H9 (cell line): ENCODE results near the gene TMPRSS9. TPM values are rescaled to one million over a fixed set of nuclear protein-coding genes. Genes with fewer than 3 reads are reported as not detected.

ENCODE experiments used
- DNase-seq: peaks from one replicate; pipeline ENCODE4 v3.0.0-alpha.2; 2017
- H2AFZ ChIP-seq: one replicate; pipeline ENCODE4 v1.6.1; 2013; ENCODE audit warnings: mild to moderate bottlenecking, low read length, control low read depth, moderate library complexity
- H2AK5ac ChIP-seq: 2 replicates; pipeline ENCODE4 v1.6.1; 2013; ENCODE audit warnings: low read length, control low read depth, mixed read lengths; ENCODE audit not compliant: insufficient read length
- H2BK120ac ChIP-seq: one replicate; pipeline ENCODE4 v1.6.1; 2013; ENCODE audit warnings: low read depth, mild to moderate bottlenecking, low read length, control low read depth, inconsistent platforms; ENCODE audit not compliant: poor library complexity, severe bottlenecking
- H2BK12ac ChIP-seq: 2 replicates; pipeline ENCODE4 v1.6.1; 2013; ENCODE audit warnings: low read length, control low read depth, mixed read lengths, low read depth; ENCODE audit not compliant: insufficient read length
- H2BK15ac ChIP-seq: 2 replicates; pipeline ENCODE4 v1.6.1; 2013; ENCODE audit warnings: low read depth, low read length, control low read depth
- H2BK20ac ChIP-seq: one replicate; pipeline ENCODE4 v1.6.1; 2013; ENCODE audit warnings: low read depth, mild to moderate bottlenecking, low read length, control low read depth, inconsistent platforms; ENCODE audit not compliant: poor library complexity, severe bottlenecking
- H2BK5ac ChIP-seq: 2 replicates; pipeline ENCODE4 v1.6.1; 2013; ENCODE audit warnings: low read length, control low read depth, mixed read lengths; ENCODE audit not compliant: insufficient read length
- H3K14ac ChIP-seq: 2 replicates; pipeline ENCODE4 v1.6.1; 2013; ENCODE audit warnings: low read length, control low read depth; ENCODE audit not compliant: insufficient read depth
- H3K18ac ChIP-seq: 2 replicates; pipeline ENCODE4 v1.6.1; 2013; ENCODE audit warnings: low read depth, mild to moderate bottlenecking, mixed read lengths, low read length, control low read depth; ENCODE audit not compliant: insufficient read length
- H3K23ac ChIP-seq: 2 replicates; pipeline ENCODE4 v1.6.1; 2013; ENCODE audit warnings: low read length, control low read depth, mixed read lengths, low read depth; ENCODE audit not compliant: insufficient read length
- H3K23me2 ChIP-seq: 2 replicates; pipeline ENCODE4 v1.6.1; 2013; ENCODE audit warnings: low read depth, mild to moderate bottlenecking, mixed read lengths, low read length, control low read depth; ENCODE audit not compliant: insufficient read length, poor library complexity, severe bottlenecking
- H3K27ac ChIP-seq: 2 replicates; pipeline ENCODE4 v1.5.1; 2013; ENCODE audit warnings: low read length, control low read depth, mixed read lengths, low read depth; ENCODE audit not compliant: insufficient read length
- H3K27me3 ChIP-seq: 2 replicates; pipeline ENCODE4 v1.6.1; 2013; ENCODE audit warnings: low read length, control low read depth, inconsistent platforms; ENCODE audit not compliant: insufficient read depth
- H3K4ac ChIP-seq: 2 replicates; pipeline ENCODE4 v1.6.1; 2013; ENCODE audit warnings: low read depth, mild to moderate bottlenecking, control low read depth, inconsistent platforms, low read length, moderate library complexity
- H3K4me1 ChIP-seq: 2 replicates; pipeline ENCODE4 v1.6.1; 2013; ENCODE audit warnings: low read length, control low read depth, inconsistent platforms; ENCODE audit not compliant: insufficient read depth
- H3K4me2 ChIP-seq: 2 replicates; pipeline ENCODE4 v1.6.1; 2013; ENCODE audit warnings: low read length, control low read depth, mixed read lengths; ENCODE audit not compliant: insufficient read length, insufficient read depth
- H3K56ac ChIP-seq: 2 replicates; pipeline ENCODE4 v1.6.1; 2013; ENCODE audit warnings: low read depth, mild to moderate bottlenecking, mixed read lengths, low read length, control low read depth; ENCODE audit not compliant: insufficient read length
- H3K79me1 ChIP-seq: 2 replicates; pipeline ENCODE4 v1.6.1; 2013; ENCODE audit warnings: low read depth, mild to moderate bottlenecking, moderate library complexity, low read length, control low read depth, inconsistent platforms; ENCODE audit not compliant: insufficient read depth, poor library complexity, severe bottlenecking
- H3K79me2 ChIP-seq: 2 replicates; pipeline ENCODE4 v1.6.1; 2013; ENCODE audit warnings: low read length, control low read depth, inconsistent platforms; ENCODE audit not compliant: insufficient read depth
- H3K9ac ChIP-seq: 2 replicates; pipeline ENCODE4 v1.6.1; 2013; ENCODE audit warnings: low read length, control low read depth, mixed read lengths; ENCODE audit not compliant: insufficient read length; ENCODE audit errors: extremely low read depth
- H3K9me3 ChIP-seq: one replicate; pipeline ENCODE4 v1.6.1; 2013; ENCODE audit warnings: low read depth, low read length, inconsistent platforms; ENCODE audit not compliant: control insufficient read depth
- H3T11ph ChIP-seq: one replicate; pipeline ENCODE4 v1.6.1; 2013; ENCODE audit warnings: mild to moderate bottlenecking, low read length, control low read depth, inconsistent platforms
- H4K20me1 ChIP-seq: one replicate; pipeline ENCODE4 v1.6.1; 2013; ENCODE audit not compliant: control insufficient read depth, insufficient read length, insufficient read depth
- H4K5ac ChIP-seq: 2 replicates; pipeline ENCODE4 v1.6.1; 2013; ENCODE audit warnings: low read depth, mild to moderate bottlenecking, mixed read lengths, low read length, control low read depth; ENCODE audit not compliant: insufficient read length
- H4K8ac ChIP-seq: replicated peaks from 2 replicates; pipeline ENCODE4 v1.6.1; 2013; ENCODE audit warnings: low read length, control low read depth, mixed read lengths, low read depth; ENCODE audit not compliant: insufficient read length
- H4K91ac ChIP-seq: 2 replicates; pipeline ENCODE4 v1.6.1; 2013; ENCODE audit warnings: low read depth, mild to moderate bottlenecking, moderate library complexity, mixed read lengths, low read length, control low read depth; ENCODE audit not compliant: insufficient read length
- H3K27ac Mint-ChIP-seq, 3 experiments: 2 replicates in 2 of 3; 3 replicates in 1 of 3; pipeline ENCODE4 v1.8.0; 2020 to 2021; ENCODE audit warnings: mixed read lengths in 3 of 3, mild to moderate bottlenecking in 1 of 3, moderate library complexity in 1 of 3
- H3K27me3 Mint-ChIP-seq: 2 replicates; pipeline ENCODE4 v1.8.0; 2021; ENCODE audit warnings: low read depth, mild to moderate bottlenecking, moderate library complexity, mixed read lengths
- H3K36me3 Mint-ChIP-seq, 3 experiments: 2 replicates in 2 of 3; 3 replicates in 1 of 3; pipeline ENCODE4 v1.8.0; 2020 to 2021; ENCODE audit warnings: low read depth in 3 of 3, mixed read lengths in 3 of 3; ENCODE audit not compliant: insufficient read depth in 1 of 3
- H3K4me1 Mint-ChIP-seq, 2 experiments: 2 replicates each; pipeline ENCODE4 v1.8.0; 2020; ENCODE audit warnings: mixed read lengths in 2 of 2
- H3K4me3 Mint-ChIP-seq, 2 experiments: 2 replicates in 1 of 2; 3 replicates in 1 of 2; pipeline ENCODE4 v1.8.0; 2020 to 2021; ENCODE audit warnings: mild to moderate bottlenecking in 2 of 2, mixed read lengths in 2 of 2, moderate library complexity in 1 of 2
- H3K9me3 Mint-ChIP-seq, 2 experiments: 2 replicates in 1 of 2; 3 replicates in 1 of 2; pipeline ENCODE4 v1.8.0; 2020; ENCODE audit warnings: mild to moderate bottlenecking in 2 of 2, mixed read lengths in 2 of 2, moderate library complexity in 1 of 2
- CTCF ChIP-seq: fragments of 200-600 bp; sonication (generic); conservative IDR thresholded peaks from 3 replicates; pipeline ENCODE4 v1.8.0; 2021; ENCODE audit warnings: antibody characterized with exemption, mild to moderate bottlenecking
- whole genome bisulfite sequencing: extraction: QIAGEN DNeasy Blood & Tissue Kit; methylation state at CpG from one replicate; pipeline ENCODE4 v1.1.7; 2013; ENCODE audit warnings: missing lambda C conversion rate, low lambda C conversion rate, mixed read lengths; ENCODE audit not compliant: insufficient read length; ENCODE audit errors: extremely low coverage; 5-methylcytosine and 5-hydroxymethylcytosine counted together
- total RNA-seq: library from RNA; stranded (reverse); gene quantifications from 2 replicates; pipeline ENCODE4 v1.2.1, GENCODE V29; 2021

TMPRSS9 gene
- total RNA-seq, 1 experiment from 2014 or later: 0.24 TPM

GRCh38 chr19:2327773-2328400, 32.2 kb upstream of the TMPRSS9 start:
- Mint-ChIP-seq H3K4me3 (peak overlapping the region; percentile 98 to 99), H3K27ac (peak overlapping the region; percentile 95 to 99 (median 98)), H3K36me3 (peaks cover 6 to 36% (median 35%) of the 10 kb centered on the region in 3 experiments), H3K4me1 (peaks cover 36 to 47% of the 10 kb centered on the region in 2 experiments), H3K9me3 (no peaks in the 10 kb centered on the region), H3K27me3 (peaks cover 1% of the 10 kb centered on the region; the same call in 1 of the 2 replicates)
- no peak for TF ChIP-seq CTCF
- Histone ChIP-seq H4K20me1 (peaks cover 5% of the 10 kb centered on the region), H3K79me1 (no peaks in the 10 kb centered on the region), H3K9me3 (no peaks in the 10 kb centered on the region), H3K27ac (no peak overlapping the region), H3K18ac (peak overlapping the region; percentile 88), H3T11ph (no peak overlapping the region), H3K14ac (no peak overlapping the region), H3K4ac (no peak overlapping the region), H2BK12ac (no peak overlapping the region), H3K4me2 (peak overlapping the region; percentile 90), H3K79me2 (peaks cover 5% of the 10 kb centered on the region; the same call in 1 of the 2 replicates), H3K23ac (no peak overlapping the region), H2BK20ac (no peak overlapping the region), H2AFZ (no peak overlapping the region), H3K23me2 (peaks cover 9% of the 10 kb centered on the region), H2BK5ac (no peak overlapping the region), H2AK5ac (no peak overlapping the region), H3K56ac (no peak overlapping the region), H4K5ac (no peak overlapping the region), H2BK15ac (no peak overlapping the region), H3K27me3 (no peaks in the 10 kb centered on the region), H4K91ac (no peak overlapping the region), H2BK120ac (no peak overlapping the region), H3K9ac (peak overlapping the region; percentile 85), H3K4me1 (peaks cover 5% of the 10 kb centered on the region; the same call in 1 of the 2 replicates), H4K8ac (no peak overlapping the region)
- peak; percentile 81 for DNase-seq
- WGBS: no CpG with 5 or more reads among the region's 18 CpGs
